ENCODE results near the gene RPS25.
A peak's percentile ranks its signal among the peaks of the same experiment; 100 is the strongest.
"Not testable (repeated sequence)": the region's sequence is repeated elsewhere in the genome, so short reads cannot be mapped to it uniquely, and the experiment has no call there.

The RPS25 gene

GRCh38 chr11:118998388-118998717 lies 19.8 kb downstream of the RPS25 start:
- Histone ChIP-seq H3K4me3 (ENCODE audit: low read depth in 1 of 5, low read length in 5 of 5) (peak overlapping the region; percentile 78 to 99 (median 89)), H3K27me3 (ENCODE audit: control insufficient read depth in 5 of 5, insufficient read depth in 4 of 5, low read length in 5 of 5) (no peaks in the 10 kb centered on the region), H3K36me3 (ENCODE audit: control insufficient read depth in 5 of 5, insufficient read depth in 5 of 5, low read length in 5 of 5) (peaks cover 7 to 32% (median 15%) of the 10 kb centered on the region in 5 donors), H3K27ac (ENCODE audit: low read depth, low read length) (peak overlapping the region; percentile 75), H3K9ac (ENCODE audit: low read length in 5 of 5) (peak overlapping the region; percentile 73 to 93 (median 76)), H3K9me3 (ENCODE audit: control insufficient read depth in 5 of 5, low read length in 5 of 5) (no peaks in the 10 kb centered on the region), H3K4me1 (ENCODE audit: control insufficient read depth in 5 of 5, insufficient read depth in 5 of 5, low read length in 5 of 5) (peaks cover 7 to 24% (median 22%) of the 10 kb centered on the region in 5 donors)

GRCh38 chr11:118997627-118998387 lies 20.3 kb downstream of the RPS25 start, which contains the start of gene CENATAC:
CENATAC (plus strand) TSS chr11:118998138; CDS start chr11:118998198, 60 bp downstream.
- peak within 1 kb of the TSS; percentile 73 to 93 (median 76) for H3K9ac ChIP-seq (ENCODE audit: low read length in 5 of 5)
- no peaks in the 10 kb centered on the region for H3K9me3 ChIP-seq (ENCODE audit: control insufficient read depth in 5 of 5, low read length in 5 of 5)
- no peaks in the 10 kb centered on the region for H3K27me3 ChIP-seq (ENCODE audit: control insufficient read depth in 5 of 5, insufficient read depth in 4 of 5, low read length in 5 of 5)
- peak within 1 kb of the TSS; percentile 81 to 99 (median 94) for H3K4me3 ChIP-seq (ENCODE audit: low read depth in 1 of 5, low read length in 5 of 5)
- H3K4me1 ChIP-seq (ENCODE audit: control insufficient read depth in 5 of 5, insufficient read depth in 5 of 5, low read length in 5 of 5) = peaks cover 7 to 24% (median 22%) of the 10 kb centered on the region in 5 donors
- peak within 1 kb of the TSS; percentile 75 for H3K27ac ChIP-seq (ENCODE audit: low read depth, low read length)
- peaks cover 7 to 26% (median 12%) of the 10 kb centered on the region in 5 donors for H3K36me3 ChIP-seq (ENCODE audit: control insufficient read depth in 5 of 5, insufficient read depth in 5 of 5, low read length in 5 of 5)

GRCh38 chr11:118996926-118997626 lies 21.1 kb downstream of the RPS25 start:
- peaks cover 7 to 21% (median 12%) of the 10 kb centered on the region in 5 donors for H3K36me3 ChIP-seq (ENCODE audit: control insufficient read depth in 5 of 5, insufficient read depth in 5 of 5, low read length in 5 of 5)

GRCh38 chr11:118991486-118992038 lies 26.6 kb downstream of the RPS25 start:
- not testable (repeated sequence) for H3K4me3 ChIP-seq (ENCODE audit: low read depth in 1 of 5, low read length in 5 of 5); H3K27me3 ChIP-seq (ENCODE audit: control insufficient read depth in 5 of 5, insufficient read depth in 4 of 5, low read length in 5 of 5); H3K36me3 ChIP-seq (ENCODE audit: control insufficient read depth in 5 of 5, insufficient read depth in 5 of 5, low read length in 5 of 5); H3K4me1 ChIP-seq (ENCODE audit: control insufficient read depth in 5 of 5, insufficient read depth in 5 of 5, low read length in 5 of 5); H3K27ac ChIP-seq (ENCODE audit: low read depth, low read length); H3K9ac ChIP-seq (ENCODE audit: low read length in 5 of 5); H3K9me3 ChIP-seq (ENCODE audit: control insufficient read depth in 5 of 5, low read length in 5 of 5)

More at GRCh38 chr11:118996926-118997626, 21.1 kb downstream of the RPS25 start:
- peaks cover 7 to 24% (median 22%) of the 10 kb centered on the region in 5 donors for H3K4me1 ChIP-seq (ENCODE audit: control insufficient read depth in 5 of 5, insufficient read depth in 5 of 5, low read length in 5 of 5)
- peak overlapping the region; percentile 81 to 99 (median 94) for H3K4me3 ChIP-seq (ENCODE audit: low read depth in 1 of 5, low read length in 5 of 5)
- peak overlapping the region; percentile 75 for H3K27ac ChIP-seq (ENCODE audit: low read depth, low read length)
- H3K27me3 ChIP-seq (ENCODE audit: control insufficient read depth in 5 of 5, insufficient read depth in 4 of 5, low read length in 5 of 5) = no peaks in the 10 kb centered on the region
- peak overlapping the region; percentile 16 to 93 (median 74) for H3K9ac ChIP-seq (ENCODE audit: low read length in 5 of 5)
- H3K9me3 ChIP-seq (ENCODE audit: control insufficient read depth in 5 of 5, low read length in 5 of 5) = no peaks in the 10 kb centered on the region

GRCh38 chr11:118988280-118988679 lies 29.9 kb downstream of the RPS25 start:
- no peak overlapping the region for H3K9ac ChIP-seq (ENCODE audit: low read length in 5 of 5)
- H3K27ac ChIP-seq (ENCODE audit: low read depth, low read length) = no peak overlapping the region
- H3K9me3 ChIP-seq (ENCODE audit: control insufficient read depth in 5 of 5, low read length in 5 of 5) = no peaks in the 10 kb centered on the region
- H3K4me1 ChIP-seq (ENCODE audit: control insufficient read depth in 5 of 5, insufficient read depth in 5 of 5, low read length in 5 of 5) = no peaks in the 10 kb centered on the region
- no peaks in the 10 kb centered on the region for H3K27me3 ChIP-seq (ENCODE audit: control insufficient read depth in 5 of 5, insufficient read depth in 4 of 5, low read length in 5 of 5)
- no peaks in the 10 kb centered on the region for H3K36me3 ChIP-seq (ENCODE audit: control insufficient read depth in 5 of 5, insufficient read depth in 5 of 5, low read length in 5 of 5)
- H3K4me3 ChIP-seq (ENCODE audit: low read depth in 1 of 5, low read length in 5 of 5) = no peak overlapping the region

- H3K27ac ChIP-seq (ENCODE audit: low read depth, low read length) = no peak overlapping the region
- no peaks in the 10 kb centered on the region for H3K27me3 ChIP-seq (ENCODE audit: control insufficient read depth in 5 of 5, insufficient read depth in 4 of 5, low read length in 5 of 5)
- no peaks in the 10 kb centered on the region for H3K9me3 ChIP-seq (ENCODE audit: control insufficient read depth in 5 of 5, low read length in 5 of 5)
- no peaks in the 10 kb centered on the region for H3K36me3 ChIP-seq (ENCODE audit: control insufficient read depth in 5 of 5, insufficient read depth in 5 of 5, low read length in 5 of 5)
- H3K9ac ChIP-seq (ENCODE audit: low read length in 5 of 5) = no peak overlapping the region
- no peak overlapping the region for H3K4me3 ChIP-seq (ENCODE audit: low read depth in 1 of 5, low read length in 5 of 5)
- H3K4me1 ChIP-seq (ENCODE audit: control insufficient read depth in 5 of 5, insufficient read depth in 5 of 5, low read length in 5 of 5) = peaks cover 3 to 12% (median 11%) of the 10 kb centered on the region in 5 donors
These were observed 33.3 kb downstream of the RPS25 start for GRCh38 chr11:118984825-118985224.

GRCh38 chr11:118984337-118984736 lies 33.8 kb downstream of the RPS25 start:
- not testable (repeated sequence) for H3K4me3 ChIP-seq (ENCODE audit: low read depth in 1 of 5, low read length in 5 of 5); H3K27me3 ChIP-seq (ENCODE audit: control insufficient read depth in 5 of 5, insufficient read depth in 4 of 5, low read length in 5 of 5)

GRCh38 chr11:118980191-118980881 lies 37.8 kb downstream of the RPS25 start:
- Histone ChIP-seq H3K27ac (ENCODE audit: low read depth, low read length) (no peak overlapping the region), H3K9ac (ENCODE audit: low read length in 5 of 5) (peak overlapping the region in 3 of 5 donors; percentile 23 to 56 (median 48)), H3K36me3 (ENCODE audit: control insufficient read depth in 5 of 5, insufficient read depth in 5 of 5, low read length in 5 of 5) (no peaks in the 10 kb centered on the region), H3K4me3 (ENCODE audit: low read depth in 1 of 5, low read length in 5 of 5) (peak overlapping the region; percentile 39 to 56 (median 54)), H3K9me3 (ENCODE audit: control insufficient read depth in 5 of 5, low read length in 5 of 5) (no peaks in the 10 kb centered on the region), H3K27me3 (ENCODE audit: control insufficient read depth in 5 of 5, insufficient read depth in 4 of 5, low read length in 5 of 5) (no peaks in the 10 kb centered on the region), H3K4me1 (ENCODE audit: control insufficient read depth in 5 of 5, insufficient read depth in 5 of 5, low read length in 5 of 5) (peaks cover 3 to 15% (median 12%) of the 10 kb centered on the region in 5 donors)

More at GRCh38 chr11:118984337-118984736, 33.8 kb downstream of the RPS25 start:
- H3K27ac ChIP-seq (ENCODE audit: low read depth, low read length); H3K9ac ChIP-seq (ENCODE audit: low read length in 5 of 5); H3K9me3 ChIP-seq (ENCODE audit: control insufficient read depth in 5 of 5, low read length in 5 of 5); H3K36me3 ChIP-seq (ENCODE audit: control insufficient read depth in 5 of 5, insufficient read depth in 5 of 5, low read length in 5 of 5): not testable (repeated sequence)
- peaks cover 3 to 15% (median 12%) of the 10 kb centered on the region in 5 donors for H3K4me1 ChIP-seq (ENCODE audit: control insufficient read depth in 5 of 5, insufficient read depth in 5 of 5, low read length in 5 of 5)

- peaks cover 3 to 15% (median 12%) of the 10 kb centered on the region in 5 donors for H3K4me1 ChIP-seq (ENCODE audit: control insufficient read depth in 5 of 5, insufficient read depth in 5 of 5, low read length in 5 of 5)
- peaks cover 0 to 4% (median 0%) of the 10 kb centered on the region in 5 donors for H3K27me3 ChIP-seq (ENCODE audit: control insufficient read depth in 5 of 5, insufficient read depth in 4 of 5, low read length in 5 of 5)
- no peak overlapping the region for H3K9ac ChIP-seq (ENCODE audit: low read length in 5 of 5)
- no peak overlapping the region for H3K27ac ChIP-seq (ENCODE audit: low read depth, low read length)
- no peaks in the 10 kb centered on the region for H3K36me3 ChIP-seq (ENCODE audit: control insufficient read depth in 5 of 5, insufficient read depth in 5 of 5, low read length in 5 of 5)
- no peak overlapping the region for H3K4me3 ChIP-seq (ENCODE audit: low read depth in 1 of 5, low read length in 5 of 5)
- H3K9me3 ChIP-seq (ENCODE audit: control insufficient read depth in 5 of 5, low read length in 5 of 5) = no peaks in the 10 kb centered on the region
These were observed 38.7 kb downstream of the RPS25 start for GRCh38 chr11:118979434-118979833.

Data from subcutaneous abdominal adipose tissue (tissue), 5 donors.